Subcutaneous abdominal adipose tissue (tissue), 5 donors: ENCODE measurements around the gene TTC13.

ENCODE experiments used
- H3K27ac ChIP-seq: one replicate; pipeline ENCODE4 v1.7.0; 2013; ENCODE audit warnings: low read depth, mild to moderate bottlenecking, inconsistent platforms, low read length, moderate library complexity
- H3K27me3 ChIP-seq, 5 donors: one replicate each; pipeline ENCODE4 v1.7.0; 2013; ENCODE audit warnings: low read length in 5 of 5, inconsistent platforms in 1 of 5; ENCODE audit not compliant: control insufficient read depth in 5 of 5, insufficient read depth in 4 of 5
- H3K36me3 ChIP-seq, 5 donors: one replicate each; pipeline ENCODE4 v1.7.0; 2013; ENCODE audit warnings: low read length in 5 of 5; ENCODE audit not compliant: control insufficient read depth in 5 of 5, insufficient read depth in 5 of 5
- H3K4me1 ChIP-seq, 5 donors: one replicate each; pipeline ENCODE4 v1.7.0; 2013; ENCODE audit warnings: low read length in 5 of 5, mild to moderate bottlenecking in 3 of 5, moderate library complexity in 1 of 5; ENCODE audit not compliant: control insufficient read depth in 5 of 5, insufficient read depth in 5 of 5
- H3K4me3 ChIP-seq, 5 donors: one replicate each; pipeline ENCODE4 v1.7.0; 2013; ENCODE audit warnings: low read length in 5 of 5, low read depth in 1 of 5
- H3K9ac ChIP-seq, 5 donors: one replicate each; pipeline ENCODE4 v1.7.0; 2013; ENCODE audit warnings: low read length in 5 of 5, mild to moderate bottlenecking in 4 of 5, moderate library complexity in 3 of 5
- H3K9me3 ChIP-seq, 5 donors: one replicate each; pipeline ENCODE4 v1.7.0; 2013; ENCODE audit warnings: low read length in 5 of 5; ENCODE audit not compliant: control insufficient read depth in 5 of 5
- donor health status: healthy.
- donor health status: healthy.
- donor health status: healthy.
- donor health status: healthy.
- donor health status: healthy.

TTC13 gene

DNA sequence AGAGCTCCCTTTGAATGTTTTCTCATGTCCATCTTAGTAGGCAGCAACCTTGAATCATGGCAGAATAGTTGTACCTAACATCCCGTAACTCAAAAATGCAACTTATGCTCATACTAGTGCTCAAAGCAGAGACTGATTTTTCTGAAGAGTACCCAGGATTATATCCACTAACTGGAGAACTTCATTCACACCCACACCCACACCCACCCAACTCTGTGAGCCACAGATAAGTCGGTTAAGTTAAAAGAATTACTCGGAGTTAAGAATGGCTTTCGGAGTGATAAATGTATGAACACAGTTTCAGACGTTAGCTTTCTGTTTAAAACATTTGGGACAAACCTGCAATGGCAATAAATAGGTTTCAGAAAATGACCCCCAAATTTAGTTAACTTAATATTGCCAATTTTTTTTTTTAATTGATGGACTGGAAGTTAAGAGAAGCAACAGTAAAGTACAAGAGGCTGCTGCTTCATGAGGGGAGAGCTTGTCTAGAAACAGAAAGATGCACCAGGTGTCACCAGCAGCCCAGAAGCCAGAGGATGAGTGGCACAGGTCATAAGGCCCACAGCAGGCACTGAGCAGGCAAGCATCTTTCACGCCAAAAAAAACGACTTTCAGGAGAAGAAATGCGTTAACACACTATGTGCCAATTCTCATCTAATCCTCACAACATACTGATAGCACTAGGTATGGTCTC, 61.9 kb downstream of the TTC13 start:
- peaks cover 0 to 8% (median 4%) of the 10 kb centered on the region in 5 donors for H3K4me1 ChIP-seq
- no peaks in the 10 kb centered on the region for H3K27me3 ChIP-seq
- peaks cover 20 to 69% (median 28%) of the 10 kb centered on the region in 5 donors for H3K36me3 ChIP-seq
- no peak overlapping the region for H3K27ac ChIP-seq
- no peak overlapping the region for H3K4me3 ChIP-seq
- no peaks in the 10 kb centered on the region for H3K9me3 ChIP-seq
- no peak overlapping the region for H3K9ac ChIP-seq

DNA sequence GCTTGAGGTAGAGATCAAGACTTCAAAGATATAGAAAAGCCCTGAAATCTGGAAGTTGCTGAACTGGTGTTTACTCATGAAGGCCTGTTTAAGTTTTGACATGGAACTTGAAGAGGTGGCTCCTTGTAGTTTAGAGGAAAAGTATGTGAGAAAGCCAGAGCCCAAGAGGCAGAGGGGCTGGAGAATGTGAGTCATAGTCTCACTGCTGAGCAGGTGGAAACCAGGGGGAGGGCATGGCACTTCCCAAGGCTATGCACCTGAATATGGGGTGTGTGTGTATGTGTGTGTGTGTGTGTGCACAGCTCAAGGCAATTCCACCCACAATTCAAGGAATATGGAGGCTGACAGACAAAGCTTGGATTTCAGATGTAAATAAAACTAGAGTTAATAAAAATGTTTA, 63.6 kb downstream of the TTC13 start:
- peaks cover 0 to 15% (median 4%) of the 10 kb centered on the region in 5 donors for H3K4me1 ChIP-seq
- H3K27me3 ChIP-seq, result no peaks in the 10 kb centered on the region
- no peaks in the 10 kb centered on the region for H3K9me3 ChIP-seq
- peaks cover 8 to 64% (median 28%) of the 10 kb centered on the region in 5 donors for H3K36me3 ChIP-seq
- no peak overlapping the region for H3K9ac ChIP-seq
- no peak overlapping the region for H3K27ac ChIP-seq
- H3K4me3 ChIP-seq, result no peak overlapping the region

DNA sequence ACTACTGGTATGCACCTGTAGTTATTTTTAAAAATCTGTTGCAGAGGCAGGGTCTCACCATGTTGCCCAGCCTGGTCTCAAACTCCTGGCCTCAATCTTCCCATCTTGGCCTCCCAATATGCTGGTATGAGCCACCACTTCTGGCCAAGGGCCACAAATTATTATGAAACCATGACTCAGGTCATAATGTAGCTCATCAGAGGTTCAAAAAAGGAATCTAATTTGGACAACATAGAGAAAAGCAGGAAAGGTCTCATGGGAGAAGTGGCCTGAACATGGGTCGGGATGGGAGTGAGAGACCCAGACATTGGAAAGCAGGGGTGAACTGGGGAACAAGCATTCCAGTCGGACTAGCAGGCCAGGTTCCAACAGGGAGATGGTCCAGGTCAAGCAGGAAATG, 65.2 kb downstream of the TTC13 start:
- no peaks in the 10 kb centered on the region for H3K9me3 ChIP-seq
- H3K4me3 ChIP-seq, result no peak overlapping the region
- H3K9ac ChIP-seq, result no peak overlapping the region
- H3K27ac ChIP-seq, result no peak overlapping the region
- no peaks in the 10 kb centered on the region for H3K27me3 ChIP-seq
- peaks cover 4 to 62% (median 26%) of the 10 kb centered on the region in 5 donors for H3K36me3 ChIP-seq
- peaks cover 0 to 15% (median 4%) of the 10 kb centered on the region in 5 donors for H3K4me1 ChIP-seq

DNA sequence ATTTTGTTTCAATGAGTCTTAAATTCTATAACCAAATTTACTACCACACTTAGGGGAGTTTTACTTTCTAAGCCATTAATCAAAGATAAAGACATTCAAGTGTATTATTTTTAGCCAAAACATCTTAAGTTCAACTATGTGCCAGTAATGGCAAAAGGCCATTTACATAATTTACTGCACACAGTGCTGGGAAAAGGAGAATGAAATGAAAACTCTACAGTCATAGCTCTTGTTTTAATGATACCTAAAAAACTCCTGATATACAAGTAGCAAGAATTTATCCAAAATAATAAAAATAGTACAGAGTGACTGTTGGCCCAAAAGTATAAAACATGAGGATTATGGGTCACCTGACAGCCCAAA, 67.9 kb downstream of the TTC13 start:
- Histone ChIP-seq H3K4me3 (no peak overlapping the region), H3K9me3 (no peaks in the 10 kb centered on the region), H3K27ac (no peak overlapping the region), H3K9ac (no peak overlapping the region), H3K27me3 (no peaks in the 10 kb centered on the region), H3K36me3 (peaks cover 2 to 68% (median 33%) of the 10 kb centered on the region in 5 donors), H3K4me1 (peaks cover 0 to 22% (median 7%) of the 10 kb centered on the region in 5 donors)

DNA sequence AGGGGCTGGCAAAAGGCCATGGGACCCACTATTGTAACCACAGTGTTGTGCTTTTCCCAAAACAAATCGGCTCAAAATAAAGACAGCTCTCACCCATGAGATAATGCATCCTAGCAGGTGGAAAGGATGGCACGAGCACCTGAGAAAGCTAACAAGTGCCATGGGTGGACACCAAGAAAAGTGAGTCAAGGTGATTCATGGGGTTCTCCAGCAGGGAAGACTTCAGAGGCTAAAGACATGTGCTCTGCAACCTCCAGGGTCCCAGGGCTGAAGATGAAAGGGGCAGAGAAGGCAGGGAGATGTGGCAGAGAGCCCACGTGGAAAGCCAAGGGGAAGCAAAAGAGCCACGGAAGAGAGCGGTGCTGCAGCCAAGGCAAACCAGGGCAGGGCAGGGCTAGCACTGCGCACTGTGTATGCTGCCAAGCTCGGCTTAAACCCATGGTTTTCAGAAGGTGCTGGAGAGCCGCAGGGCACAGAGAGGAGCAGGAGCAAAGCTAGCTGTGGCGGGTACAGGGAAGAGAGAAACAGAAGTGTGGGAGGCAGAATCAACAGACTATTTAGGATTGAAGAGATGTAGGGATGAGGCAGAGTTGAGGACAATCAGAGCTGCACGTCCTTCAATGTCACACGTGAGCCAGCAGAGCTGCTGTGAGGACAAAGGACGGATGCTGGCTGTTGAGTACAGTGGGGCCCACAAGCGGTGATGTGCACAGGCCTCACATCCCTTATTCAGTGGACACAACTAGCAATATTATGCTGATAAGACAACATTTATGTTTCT, 68.5 kb downstream of the TTC13 start:
- Histone ChIP-seq H3K4me3 (no peak overlapping the region), H3K9ac (no peak overlapping the region), H3K36me3 (peaks cover 7 to 73% (median 36%) of the 10 kb centered on the region in 5 donors), H3K27ac (no peak overlapping the region), H3K9me3 (no peaks in the 10 kb centered on the region), H3K4me1 (peaks cover 0 to 22% (median 10%) of the 10 kb centered on the region in 5 donors), H3K27me3 (no peaks in the 10 kb centered on the region)

DNA sequence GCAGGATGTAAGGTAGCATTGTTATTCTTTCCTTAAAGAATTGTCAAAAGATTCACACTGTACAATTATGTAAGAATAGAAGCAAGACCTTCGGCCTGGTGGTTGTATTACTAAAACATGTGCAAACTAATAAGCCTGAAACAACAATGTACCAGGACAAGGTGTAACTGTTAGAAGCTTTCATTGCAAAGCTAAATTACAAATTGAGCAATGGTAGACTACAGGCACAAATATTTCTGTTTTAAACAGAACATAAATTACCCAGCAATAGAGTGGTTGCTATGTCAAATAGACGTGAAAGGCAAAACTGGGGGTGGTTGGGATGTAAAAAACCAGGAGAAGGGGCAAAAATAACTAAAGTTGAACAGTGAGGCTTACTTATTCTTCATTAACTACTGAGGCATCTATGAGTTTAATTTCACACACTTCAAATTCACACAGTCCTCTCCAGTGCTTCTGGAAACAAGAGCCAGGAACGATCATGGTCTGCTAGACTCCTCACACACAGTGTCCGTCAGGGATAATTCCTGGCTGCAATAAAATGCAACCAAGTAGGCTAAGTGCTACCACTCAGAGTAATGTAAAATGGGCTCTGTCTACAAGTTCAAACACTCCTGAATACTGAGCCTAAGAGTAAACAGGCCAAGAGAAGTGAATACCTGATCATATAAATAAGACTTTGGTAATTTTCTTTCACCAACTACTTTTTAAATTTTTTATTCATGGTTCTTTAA, 71.0 kb downstream of the TTC13 start:
- peaks cover 0 to 22% (median 10%) of the 10 kb centered on the region in 5 donors for H3K4me1 ChIP-seq
- no peaks in the 10 kb centered on the region for H3K27me3 ChIP-seq
- no peak overlapping the region for H3K27ac ChIP-seq
- peaks cover 7 to 66% (median 37%) of the 10 kb centered on the region in 5 donors for H3K36me3 ChIP-seq
- no peak overlapping the region for H3K9ac ChIP-seq
- H3K9me3 ChIP-seq, result no peaks in the 10 kb centered on the region
- no peak overlapping the region for H3K4me3 ChIP-seq

DNA sequence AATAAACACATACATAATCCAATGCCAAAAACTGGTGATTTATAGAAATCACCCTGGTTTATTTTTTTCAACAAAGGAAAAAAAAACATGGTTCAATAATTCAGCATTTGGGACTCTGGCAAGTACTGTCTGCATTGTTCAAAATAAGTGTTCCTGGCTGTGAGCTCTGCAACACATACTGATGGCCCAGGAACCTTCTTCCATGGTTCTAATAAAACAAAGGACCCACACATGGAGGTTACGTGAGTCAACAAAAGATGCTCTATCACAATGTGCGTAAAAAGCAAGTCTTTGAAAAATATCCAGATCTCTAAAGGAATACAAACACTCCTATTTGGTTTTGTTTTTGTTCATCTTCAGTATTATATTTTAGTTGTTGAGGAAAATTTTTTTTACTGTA, 72.4 kb downstream of the TTC13 start:
- H3K27me3 ChIP-seq, result no peaks in the 10 kb centered on the region
- no peak overlapping the region for H3K4me3 ChIP-seq
- no peak overlapping the region for H3K9ac ChIP-seq
- H3K27ac ChIP-seq, result no peak overlapping the region
- peaks cover 0 to 28% (median 12%) of the 10 kb centered on the region in 5 donors for H3K4me1 ChIP-seq
- H3K9me3 ChIP-seq, result no peaks in the 10 kb centered on the region
- peaks cover 7 to 54% (median 33%) of the 10 kb centered on the region in 5 donors for H3K36me3 ChIP-seq

DNA sequence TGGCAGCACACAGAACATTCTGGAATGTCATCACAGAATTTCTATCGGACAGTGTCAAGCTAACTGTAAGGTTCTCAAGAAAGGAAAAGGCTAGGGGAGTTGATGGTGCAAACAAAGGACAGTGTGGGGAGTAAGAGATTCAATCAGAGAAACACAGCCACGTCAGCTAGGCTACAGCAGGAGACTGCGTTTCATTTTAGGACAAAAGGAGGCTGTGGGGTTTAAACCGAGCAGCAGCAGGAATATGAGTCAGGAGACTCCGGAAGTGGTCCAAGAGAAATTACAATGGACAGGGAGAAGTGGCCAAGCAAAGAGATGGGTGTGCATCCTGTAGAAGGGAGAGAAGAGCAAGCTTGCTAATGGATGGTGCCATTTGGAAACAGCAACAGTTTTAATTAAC, 72.9 kb downstream of the TTC13 start:
- Histone ChIP-seq H3K9me3 (no peaks in the 10 kb centered on the region), H3K36me3 (peaks cover 7 to 54% (median 33%) of the 10 kb centered on the region in 5 donors), H3K4me3 (no peak overlapping the region), H3K9ac (no peak overlapping the region), H3K4me1 (peaks cover 0 to 31% (median 12%) of the 10 kb centered on the region in 5 donors), H3K27ac (no peak overlapping the region), H3K27me3 (no peaks in the 10 kb centered on the region)

DNA sequence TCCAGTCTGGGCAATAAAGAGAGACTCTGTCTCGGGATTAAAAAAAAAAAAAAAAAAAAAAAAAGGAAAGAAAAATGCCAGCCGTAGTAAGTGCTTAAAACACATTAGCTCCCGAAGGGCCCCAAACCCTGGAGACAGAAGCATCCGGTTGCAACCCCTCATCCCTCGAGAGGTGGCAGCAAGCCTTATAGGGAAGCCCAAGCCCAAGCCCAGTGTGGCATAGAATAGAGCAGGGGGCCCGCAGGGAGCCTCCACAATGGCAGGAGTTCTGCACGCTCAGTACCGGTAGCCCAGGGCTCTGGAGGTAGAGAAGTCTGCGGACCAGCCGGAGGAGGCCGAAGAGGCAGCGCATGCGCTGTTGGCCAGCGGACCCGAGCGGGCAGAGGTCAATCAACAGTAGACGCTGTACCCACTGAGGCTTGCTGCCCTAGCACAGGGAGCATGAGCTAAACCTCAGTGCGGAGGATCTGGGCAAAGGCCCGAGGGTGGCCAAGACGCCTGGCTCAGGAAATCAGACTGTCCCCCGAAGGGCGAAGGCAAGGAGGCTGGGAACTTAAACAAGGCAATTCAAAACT, 76.2 kb downstream of the TTC13 start:
- H3K9ac ChIP-seq, result no peak overlapping the region
- no peak overlapping the region for H3K4me3 ChIP-seq
- no peaks in the 10 kb centered on the region for H3K9me3 ChIP-seq
- no peaks in the 10 kb centered on the region for H3K27me3 ChIP-seq
- no peak overlapping the region for H3K27ac ChIP-seq
- H3K36me3 ChIP-seq, result peaks cover 7 to 27% (median 19%) of the 10 kb centered on the region in 5 donors
- H3K4me1 ChIP-seq, result peaks cover 0 to 30% (median 14%) of the 10 kb centered on the region in 5 donors
